BLaER1 treated with 17β-estradiol and CSF1 and Interleukin-3, amounts not matched to agents 10 nM and 100 nM (cell line): ENCODE data around the gene OR10A6.

Experiments used
- H3K27ac ChIP-seq, 11 experiments: shearing (Covaris generic); formaldehyde crosslinking; 2 replicates each; pipeline ENCODE4 v1.8.1; 2022
- H3K27me3 ChIP-seq, 11 experiments: shearing (Covaris generic); formaldehyde crosslinking; 2 replicates each; pipeline ENCODE4 v1.8.1; 2022
- H3K36me3 ChIP-seq, 11 experiments: shearing (Covaris generic); formaldehyde crosslinking; 2 replicates each; pipeline ENCODE4 v1.8.1; 2022
- H3K4me1 ChIP-seq, 10 experiments: shearing (Covaris generic); formaldehyde crosslinking; 2 replicates each; pipeline ENCODE4 v1.8.1; 2022
- H3K4me2 ChIP-seq, 11 experiments: shearing (Covaris generic); formaldehyde crosslinking; 2 replicates each; pipeline ENCODE4 v1.8.1; 2022
- H3K4me3 ChIP-seq, 10 experiments: shearing (Covaris generic); formaldehyde crosslinking; 2 replicates each; pipeline ENCODE4 v1.8.1; 2022
- H3K9ac ChIP-seq, 11 experiments: shearing (Covaris generic); formaldehyde crosslinking; 2 replicates each; pipeline ENCODE4 v1.8.1; 2022
- H3K9me3 ChIP-seq, 11 experiments: shearing (Covaris generic); formaldehyde crosslinking; replicated peaks in 1 of 11; 2 replicates each; pipeline ENCODE4 v1.8.1; 2022
- H4K20me1 ChIP-seq, 11 experiments: shearing (Covaris generic); formaldehyde crosslinking; 2 replicates each; pipeline ENCODE4 v1.8.1; 2022
- Cebpa-rat ChIP-seq, 11 experiments: shearing (Covaris generic); IDR thresholded peaks; 2 replicates each; pipeline ENCODE4 v1.8.1; 2022

OR10A6 gene

DNA sequence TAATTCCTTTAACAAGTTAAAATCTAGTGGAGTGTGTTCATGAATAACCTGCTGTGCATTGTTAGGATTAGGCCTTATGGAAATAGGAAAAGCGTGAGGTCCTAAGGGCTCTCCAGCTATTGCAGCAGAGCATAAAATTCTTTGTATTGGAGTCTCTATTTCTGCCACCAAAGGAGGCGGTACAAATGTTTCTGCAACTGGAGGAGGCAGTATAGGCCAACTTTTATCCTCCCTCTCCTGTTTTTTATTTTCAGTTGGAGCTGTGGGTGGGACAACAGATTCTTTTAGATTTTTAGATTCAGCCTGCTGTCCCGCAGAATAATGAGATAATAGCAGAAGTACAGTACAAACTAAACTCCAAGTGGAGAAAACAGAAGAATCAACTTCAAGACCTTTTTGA, 26.2 kb downstream of the OR10A6 start:
- H3K9me3 ChIP-seq: peaks cover 6 to 14% (median 10%) of the 10 kb centered on the region in 11 experiments; a peak in 19 of 22 replicates
- no peaks in the 10 kb centered on the region for H3K27me3 ChIP-seq
- H3K4me3 ChIP-seq: no peak overlapping the region
- no peak for TF ChIP-seq Cebpa-rat (IDR thresholded peaks at IDR 0.05)
- H3K4me2 ChIP-seq: no peak overlapping the region
- no peak overlapping the region for H3K27ac ChIP-seq
- H3K9ac ChIP-seq: no peak overlapping the region
- H4K20me1 ChIP-seq: no peaks in the 10 kb centered on the region
- H3K4me1 ChIP-seq: peaks cover 0 to 9% (median 0%) of the 10 kb centered on the region in 10 experiments; a peak in 3 of 20 replicates
- no peaks in the 10 kb centered on the region for H3K36me3 ChIP-seq

DNA sequence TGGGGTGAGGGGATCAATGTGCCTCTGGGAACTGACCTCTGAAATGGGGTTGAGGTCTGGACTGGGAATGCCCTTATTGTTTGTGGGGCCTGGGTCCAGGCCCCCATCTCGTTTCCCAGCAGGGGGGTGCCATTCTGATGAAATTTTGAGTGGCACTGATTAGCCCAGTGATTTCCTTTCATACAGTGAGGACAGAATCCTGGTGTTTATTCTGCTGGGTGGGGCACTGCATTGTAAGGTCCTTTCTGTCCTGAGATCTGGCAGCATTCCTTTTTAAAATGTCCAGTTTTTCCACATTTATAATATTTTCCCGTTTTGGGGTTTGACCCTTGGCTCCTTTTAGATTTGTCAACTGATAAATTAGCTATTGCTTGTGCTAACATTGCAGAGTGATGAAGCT, 27.1 kb downstream of the OR10A6 start:
- H3K4me2 ChIP-seq: no peak overlapping the region
- H3K27me3 ChIP-seq: no peaks in the 10 kb centered on the region
- H4K20me1 ChIP-seq: no peaks in the 10 kb centered on the region
- no peak for TF ChIP-seq Cebpa-rat (IDR thresholded peaks at IDR 0.05)
- H3K9ac ChIP-seq: no peak overlapping the region
- peaks cover 0 to 9% (median 0%) of the 10 kb centered on the region in 10 experiments; a peak in 3 of 20 replicates for H3K4me1 ChIP-seq
- H3K36me3 ChIP-seq: no peaks in the 10 kb centered on the region
- H3K27ac ChIP-seq: no peak overlapping the region
- no peak overlapping the region for H3K4me3 ChIP-seq
- peaks cover 16 to 24% (median 20%) of the 10 kb centered on the region in 11 experiments for H3K9me3 ChIP-seq

DNA sequence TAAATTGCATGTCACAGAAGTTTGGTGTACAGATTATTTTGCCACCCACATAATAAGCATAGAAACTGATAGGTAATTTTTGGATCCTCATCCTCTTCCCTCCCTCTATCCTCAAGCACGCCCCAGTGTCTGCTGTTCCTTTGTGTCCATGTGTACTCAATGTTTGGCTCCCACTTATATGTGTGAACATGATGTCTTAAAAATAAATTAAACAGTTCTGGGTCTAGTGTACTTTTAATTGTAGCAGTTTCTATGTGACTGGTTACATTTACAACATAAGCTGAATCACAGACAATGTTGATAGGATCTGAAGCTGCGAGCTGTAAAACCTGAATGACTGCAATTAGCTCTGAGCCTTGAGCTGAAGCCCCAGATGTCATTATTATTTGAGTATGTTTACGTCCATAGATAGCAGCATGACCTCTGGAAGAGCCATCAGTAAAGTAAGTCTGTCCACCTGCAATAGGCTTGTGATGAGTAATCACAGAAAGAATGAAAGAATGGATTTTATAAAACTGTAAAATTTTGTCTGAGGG, 29.7 kb downstream of the OR10A6 start:
- no peak overlapping the region for H3K4me3 ChIP-seq
- H3K36me3 ChIP-seq: no peaks in the 10 kb centered on the region
- TF ChIP-seq Cebpa-rat (IDR thresholded peaks at IDR 0.05): no peak
- no peak overlapping the region for H3K4me2 ChIP-seq
- no peaks in the 10 kb centered on the region for H3K27me3 ChIP-seq
- H3K9me3 ChIP-seq: peaks cover 21 to 42% (median 28%) of the 10 kb centered on the region in 11 experiments
- H3K27ac ChIP-seq: no peak overlapping the region
- H3K4me1 ChIP-seq: peaks cover 0 to 5% (median 0%) of the 10 kb centered on the region in 10 experiments; a peak in 2 of 20 replicates
- H3K9ac ChIP-seq: no peak overlapping the region
- H4K20me1 ChIP-seq: no peaks in the 10 kb centered on the region

DNA sequence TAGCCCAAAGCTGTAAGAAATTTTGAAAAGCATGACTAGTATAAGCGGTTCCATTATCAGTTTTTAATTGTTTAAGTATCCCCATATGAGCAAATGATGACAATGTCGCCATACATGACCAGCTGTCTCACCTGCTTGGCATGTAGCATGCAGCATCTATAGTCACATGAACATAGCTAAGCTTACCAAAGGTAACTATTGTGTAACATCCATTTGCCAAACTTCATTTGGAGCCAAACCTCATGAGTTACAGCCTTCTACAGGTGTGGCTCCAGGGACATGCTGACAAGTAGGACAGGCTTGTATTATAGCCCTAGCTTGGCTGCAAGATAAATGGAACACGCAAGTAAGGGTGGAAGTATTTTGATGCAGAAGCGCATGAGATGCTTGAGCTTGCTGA, 30.4 kb downstream of the OR10A6 start:
- no peaks in the 10 kb centered on the region for H4K20me1 ChIP-seq
- TF ChIP-seq Cebpa-rat (IDR thresholded peaks at IDR 0.05): 0 out of 22 replicates have a peak, but pooled peaks of 1 of the 11 experiments have one; percentile 31
- H3K4me1 ChIP-seq: no peaks in the 10 kb centered on the region
- no peak overlapping the region for H3K4me3 ChIP-seq
- no peak overlapping the region for H3K9ac ChIP-seq
- peaks cover 21 to 48% (median 35%) of the 10 kb centered on the region in 11 experiments for H3K9me3 ChIP-seq
- H3K4me2 ChIP-seq: no peak overlapping the region
- no peaks in the 10 kb centered on the region for H3K27me3 ChIP-seq
- H3K36me3 ChIP-seq: no peaks in the 10 kb centered on the region
- no peak overlapping the region for H3K27ac ChIP-seq

DNA sequence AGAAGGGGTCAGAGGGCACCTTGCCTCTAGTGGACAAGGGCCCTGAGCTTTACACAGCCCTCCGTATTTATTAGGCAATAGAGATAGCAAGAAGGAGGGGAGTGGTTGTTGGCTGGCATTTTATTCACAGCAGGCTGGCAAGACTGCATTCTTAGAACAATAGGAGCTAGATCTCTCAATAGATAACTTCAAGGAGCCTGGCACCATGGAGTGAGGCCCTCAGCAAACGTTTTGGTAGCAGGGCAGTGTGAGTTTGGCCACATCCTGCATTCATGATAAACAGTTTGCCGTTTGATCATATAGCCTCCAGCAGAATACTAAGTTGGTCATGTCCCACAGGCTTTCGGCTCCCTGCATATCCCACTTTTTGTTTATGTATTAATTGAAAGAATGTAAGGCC, 31.6 kb downstream of the OR10A6 start:
- H3K4me2 ChIP-seq: no peak overlapping the region
- peaks cover 22 to 60% (median 45%) of the 10 kb centered on the region in 11 experiments for H3K9me3 ChIP-seq
- no peak overlapping the region for H3K4me3 ChIP-seq
- no peak overlapping the region for H3K27ac ChIP-seq
- no peaks in the 10 kb centered on the region for H3K36me3 ChIP-seq
- no peak overlapping the region for H3K9ac ChIP-seq
- peaks cover 0 to under 1% (median 0%) of the 10 kb centered on the region in 10 experiments; a peak in 1 of 20 replicates for H3K4me1 ChIP-seq
- H4K20me1 ChIP-seq: no peaks in the 10 kb centered on the region
- no peaks in the 10 kb centered on the region for H3K27me3 ChIP-seq
- TF ChIP-seq Cebpa-rat (IDR thresholded peaks at IDR 0.05): no peak

DNA sequence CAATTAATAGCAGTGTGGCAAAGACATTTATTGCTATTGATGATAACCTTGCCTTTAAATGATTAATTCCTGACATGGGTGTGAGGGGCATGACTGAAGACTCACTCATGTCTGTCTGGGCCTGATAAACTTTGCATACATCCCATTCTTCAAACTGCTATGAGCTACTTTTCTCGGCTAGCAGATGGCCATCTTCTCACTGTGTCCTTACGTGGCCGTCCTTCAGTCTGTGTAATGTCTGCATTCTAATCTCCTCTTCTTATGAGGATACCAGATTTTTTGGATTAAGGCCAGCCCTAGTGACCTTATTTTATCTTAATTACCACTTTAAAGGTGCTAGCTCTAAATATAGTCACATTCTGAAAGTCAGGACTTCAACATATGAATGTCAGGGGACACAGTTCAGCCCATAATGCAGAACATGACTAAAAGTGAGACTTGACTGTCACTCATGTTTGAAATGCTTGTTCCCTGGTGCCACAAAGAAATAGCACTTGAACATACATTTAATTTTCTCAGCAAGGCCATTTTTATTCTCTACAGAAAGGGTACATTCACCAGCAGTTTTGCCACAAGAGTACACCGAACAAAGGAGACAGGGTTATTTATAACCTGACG, 32.3 kb downstream of the OR10A6 start:
- H3K27me3 ChIP-seq: no peaks in the 10 kb centered on the region
- H3K36me3 ChIP-seq: no peaks in the 10 kb centered on the region
- H3K4me2 ChIP-seq: no peak overlapping the region
- H3K27ac ChIP-seq: no peak overlapping the region
- peaks cover 22 to 60% (median 45%) of the 10 kb centered on the region in 11 experiments for H3K9me3 ChIP-seq
- peaks cover 0 to 7% (median 3%) of the 10 kb centered on the region in 10 experiments; a peak in 12 of 20 replicates for H3K4me1 ChIP-seq
- H3K9ac ChIP-seq: no peak overlapping the region
- H3K4me3 ChIP-seq: no peak overlapping the region
- no peak for TF ChIP-seq Cebpa-rat (IDR thresholded peaks at IDR 0.05)
- no peaks in the 10 kb centered on the region for H4K20me1 ChIP-seq

DNA sequence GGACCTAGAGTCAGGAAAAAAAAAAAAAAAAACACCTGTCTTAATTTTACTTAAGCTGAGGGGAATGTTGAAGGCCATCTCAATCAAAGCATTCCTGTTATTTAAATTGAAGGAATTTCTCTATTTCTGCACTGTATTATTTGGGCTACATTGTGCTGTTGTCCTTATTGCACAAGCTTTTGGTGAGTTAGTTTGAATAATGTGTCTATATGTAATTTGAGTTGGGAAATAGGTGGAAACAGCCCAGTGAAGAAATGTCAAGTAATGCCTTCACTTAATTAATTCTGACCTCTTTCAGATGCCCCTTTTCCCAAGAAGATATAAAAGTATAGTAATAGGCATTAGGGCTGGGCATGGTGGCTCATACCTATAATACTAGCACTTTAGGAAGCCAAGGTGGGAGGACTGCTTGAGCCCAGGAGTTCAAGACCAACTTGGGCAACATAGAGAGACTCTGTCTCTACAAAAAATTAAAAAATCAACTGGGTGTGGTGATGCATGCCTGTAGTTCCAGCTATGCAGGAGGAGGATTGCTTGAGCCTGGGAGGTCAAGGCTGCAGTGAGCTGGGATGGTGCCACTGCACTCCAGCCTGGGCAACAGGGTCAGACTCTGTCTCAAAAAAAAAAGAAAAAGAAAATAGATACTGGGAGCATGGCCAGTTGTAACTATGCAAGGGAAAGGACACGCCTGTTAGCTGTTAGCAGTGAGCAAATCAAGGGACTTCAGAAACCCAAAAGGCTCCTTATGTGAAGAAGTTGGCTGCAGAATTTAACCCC, 34.9 kb downstream of the OR10A6 start:
- Histone ChIP-seq H3K27me3 (no peaks in the 10 kb centered on the region), H3K9me3 (peaks cover 22 to 59% (median 45%) of the 10 kb centered on the region in 11 experiments), H3K36me3 (no peaks in the 10 kb centered on the region), H3K4me2 (no peak overlapping the region), H3K9ac (no peak overlapping the region), H3K4me3 (no peak overlapping the region), H3K4me1 (peaks cover 13 to 32% (median 29%) of the 10 kb centered on the region in 10 experiments), H3K27ac (no peak overlapping the region), H4K20me1 (no peaks in the 10 kb centered on the region)
- no peak for TF ChIP-seq Cebpa-rat (IDR thresholded peaks at IDR 0.05)

DNA sequence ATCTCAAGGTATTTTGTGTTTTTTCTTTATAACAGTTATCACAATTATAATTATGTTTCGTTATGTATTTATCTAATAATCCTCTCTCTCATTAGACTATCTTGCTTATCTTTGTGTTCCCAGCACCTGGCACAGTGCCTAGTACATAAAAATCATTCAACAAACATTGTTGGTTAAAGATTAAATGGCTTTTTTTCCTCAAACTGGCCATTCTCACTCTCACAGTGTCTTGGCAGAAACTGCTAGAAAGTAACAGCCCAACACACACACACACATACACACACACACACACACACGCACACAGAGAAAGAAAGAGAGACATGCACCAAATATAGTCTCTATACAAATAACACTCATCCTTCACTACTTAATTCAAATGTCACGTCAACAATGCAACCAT, 36.8 kb downstream of the OR10A6 start:
- TF ChIP-seq Cebpa-rat (IDR thresholded peaks at IDR 0.05): no peak
- Histone ChIP-seq H3K27ac (peak overlapping the region in 5 of 11 experiments; percentile 96 to 100 (median 98); a peak in 9 of 22 replicates), H3K4me1 (peaks cover 29 to 51% (median 42%) of the 10 kb centered on the region in 10 experiments)

DNA sequence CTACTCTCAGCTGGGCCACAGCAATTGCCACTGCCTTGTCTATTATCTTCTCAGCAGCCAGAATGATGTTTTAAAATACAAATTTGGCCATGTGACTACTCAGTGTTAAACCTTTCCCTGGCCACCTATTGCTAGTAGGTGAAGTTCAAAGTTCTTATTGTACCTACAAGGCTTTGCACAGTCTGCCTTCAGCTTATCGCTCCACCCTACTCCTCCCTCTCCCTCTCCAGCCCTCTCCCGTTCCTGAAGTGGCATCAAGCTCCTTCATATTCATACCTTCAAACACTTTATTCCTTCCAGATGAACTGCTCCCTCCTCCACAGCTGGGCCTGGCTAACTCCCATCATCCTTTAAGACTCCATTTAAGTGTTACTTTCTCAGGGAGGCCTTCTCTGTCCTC, 37.3 kb downstream of the OR10A6 start:
- Histone ChIP-seq H3K4me3 (no peak overlapping the region), H3K27ac (peak overlapping the region in 7 of 11 experiments; percentile 87 to 100 (median 98); a peak in 13 of 22 replicates), H3K9ac (peak overlapping the region in 4 of 11 experiments; percentile 87 to 97 (median 90); a peak in 8 of 22 replicates), H3K36me3 (no peaks in the 10 kb centered on the region), H4K20me1 (no peaks in the 10 kb centered on the region), H3K9me3 (peaks cover 3 to 35% (median 24%) of the 10 kb centered on the region in 11 experiments), H3K4me1 (peaks cover 29 to 56% (median 46%) of the 10 kb centered on the region in 10 experiments), H3K4me2 (peak overlapping the region in 8 of 11 experiments; percentile 75 to 92 (median 89); a peak in 16 of 22 replicates), H3K27me3 (no peaks in the 10 kb centered on the region)
- TF ChIP-seq Cebpa-rat (IDR thresholded peaks at IDR 0.05): no peak

More for the DNA sequence above, 36.8 kb downstream of the OR10A6 start:
- H3K27me3 ChIP-seq: no peaks in the 10 kb centered on the region
- H3K4me2 ChIP-seq: peak overlapping the region in 5 of 11 experiments; percentile 75 to 92 (median 90); a peak in 4 of 22 replicates
- H4K20me1 ChIP-seq: no peaks in the 10 kb centered on the region
- H3K9ac ChIP-seq: 0 out of 22 replicates have a peak overlapping the region, but pooled peaks of 1 of the 11 experiments have one; percentile 97
- H3K36me3 ChIP-seq: no peaks in the 10 kb centered on the region
- no peak overlapping the region for H3K4me3 ChIP-seq
- peaks cover 8 to 39% (median 28%) of the 10 kb centered on the region in 11 experiments for H3K9me3 ChIP-seq
